Loucy (cell line): ENCODE results near the gene PCID2.

Experiments used
- CTCF ChIP-seq: fragments of 200-600 bp; sonication (generic); conservative IDR thresholded peaks from 2 replicates; pipeline ENCODE4 v1.5.1; 2014; ENCODE audit warnings: mild to moderate bottlenecking, antibody characterized with exemption, low read length
- EZH2phosphoT487 ChIP-seq: fragments of 200-600 bp; IDR thresholded peaks from 2 replicates; pipeline ENCODE4 v1.6.1; 2018; ENCODE audit warnings: antibody characterized with exemption, mild to moderate bottlenecking, moderate library complexity, borderline replicate concordance

GRCh38 chr13:113192279-113192678, 16.2 kb downstream of the PCID2 start:
- TF ChIP-seq CTCF (no peak), EZH2phosphoT487 (no peak)
